Loucy (cell line): ENCODE measurements around the gene TBC1D22A.

ENCODE experiments used
- H2AFZ ChIP-seq: fragments of 200-600 bp; sonication (generic); 2 replicates; pipeline ENCODE4 v1.6.0; 2016; ENCODE audit warnings: antibody characterized with exemption, mild to moderate bottlenecking, low read length, moderate library complexity
- H3F3A ChIP-seq: fragments of 200-600 bp; 2 replicates; pipeline ENCODE4 v1.6.0; 2016; ENCODE audit warnings: antibody characterized with exemption, low read depth, mild to moderate bottlenecking
- H3K27me3 ChIP-seq: fragments of 200-600 bp; sonication (generic); 2 replicates; pipeline ENCODE4 v1.6.1; 2014; ENCODE audit warnings: low read length, mild to moderate bottlenecking; ENCODE audit not compliant: insufficient read depth, poor library complexity, severe bottlenecking
- H3K36me3 ChIP-seq: fragments of 200-600 bp; sonication (generic); 2 replicates; pipeline ENCODE4 v1.6.1; 2016; ENCODE audit warnings: low read length; ENCODE audit not compliant: insufficient read depth
- H3K4me1 ChIP-seq: fragments of 200-600 bp; sonication (generic); 2 replicates; pipeline ENCODE4 v1.5.1; 2014; ENCODE audit warnings: low read length, mild to moderate bottlenecking; ENCODE audit not compliant: insufficient read depth, poor library complexity, severe bottlenecking
- H3K4me2 ChIP-seq: fragments of 200-600 bp; sonication (generic); 2 replicates; pipeline ENCODE4 v1.6.0; 2014; ENCODE audit warnings: antibody characterized with exemption, low read length, low read depth, mild to moderate bottlenecking; ENCODE audit not compliant: poor library complexity, severe bottlenecking
- H3K4me3 ChIP-seq: fragments of 200-600 bp; sonication (generic); 2 replicates; pipeline ENCODE4 v1.5.1; 2014; ENCODE audit warnings: low read length, mild to moderate bottlenecking, mixed read lengths; ENCODE audit not compliant: poor library complexity, severe bottlenecking
- H3K79me2 ChIP-seq: fragments of 200-600 bp; sonication (generic); 2 replicates; pipeline ENCODE4 v1.6.1; 2014; ENCODE audit warnings: low read length; ENCODE audit not compliant: insufficient read depth
- H3K9ac ChIP-seq: fragments of 200-600 bp; sonication (generic); 2 replicates; pipeline ENCODE4 v1.6.0; 2014; ENCODE audit warnings: mild to moderate bottlenecking, low read depth, low read length, moderate library complexity; ENCODE audit not compliant: poor library complexity, severe bottlenecking
- H3K9me2 ChIP-seq: fragments of 200-600 bp; sonication (generic); replicated peaks from 2 replicates; pipeline ENCODE4 v1.6.1; 2016; ENCODE audit warnings: low read depth, low read length, mixed read lengths
- H3K9me3 ChIP-seq: fragments of 200-600 bp; sonication (generic); 2 replicates; pipeline ENCODE4 v1.6.1; 2014; ENCODE audit warnings: mild to moderate bottlenecking, antibody characterized with exemption, low read length, low read depth; ENCODE audit not compliant: insufficient read depth
- H4K20me1 ChIP-seq: fragments of 200-600 bp; sonication (generic); 2 replicates; pipeline ENCODE4 v1.6.0; 2014; ENCODE audit warnings: antibody characterized with exemption, low read length, mild to moderate bottlenecking; ENCODE audit not compliant: insufficient read depth, poor library complexity, severe bottlenecking
- CTCF ChIP-seq: fragments of 200-600 bp; sonication (generic); conservative IDR thresholded peaks from 2 replicates; pipeline ENCODE4 v1.5.1; 2014; ENCODE audit warnings: mild to moderate bottlenecking, antibody characterized with exemption, low read length
- EZH2phosphoT487 ChIP-seq: fragments of 200-600 bp; IDR thresholded peaks from 2 replicates; pipeline ENCODE4 v1.6.1; 2018; ENCODE audit warnings: antibody characterized with exemption, mild to moderate bottlenecking, moderate library complexity, borderline replicate concordance

TBC1D22A gene

GRCh38 chr22:46845296-46846149 is 83.1 kb downstream of the TBC1D22A start:
- Histone ChIP-seq H3K9me2 (no peaks in the 10 kb centered on the region), H3K4me3 (no peak overlapping the region), H3K4me1 (no peaks in the 10 kb centered on the region), H3K4me2 (no peak overlapping the region), H3F3A (no peaks in the 10 kb centered on the region), H3K9me3 (no peaks in the 10 kb centered on the region), H4K20me1 (no peaks in the 10 kb centered on the region), H3K36me3 (peaks cover 9% of the 10 kb centered on the region; the same call in 1 of the 2 replicates), H3K79me2 (peaks cover 5% of the 10 kb centered on the region; the same call in 1 of the 2 replicates), H3K9ac (no peak overlapping the region), H2AFZ (no peak overlapping the region), H3K27me3 (no peaks in the 10 kb centered on the region)
- TF ChIP-seq EZH2phosphoT487: no peak
- peak; percentile 31 for TF ChIP-seq CTCF

- Histone ChIP-seq H3K79me2 (peaks cover 5% of the 10 kb centered on the region; the same call in 1 of the 2 replicates), H3K27me3 (no peaks in the 10 kb centered on the region), H4K20me1 (no peaks in the 10 kb centered on the region), H3K4me2 (no peak overlapping the region), H3K9me2 (no peaks in the 10 kb centered on the region), H3K4me1 (no peaks in the 10 kb centered on the region), H3K9ac (no peak overlapping the region), H2AFZ (no peak overlapping the region), H3K36me3 (peaks cover 16% of the 10 kb centered on the region; the same call in 1 of the 2 replicates), H3K9me3 (no peaks in the 10 kb centered on the region), H3F3A (no peaks in the 10 kb centered on the region), H3K4me3 (no peak overlapping the region)
- TF ChIP-seq CTCF (no peak), EZH2phosphoT487 (no peak)
Measured at GRCh38 chr22:46846150-46846831, 83.8 kb downstream of the TBC1D22A start.

GRCh38 chr22:46846832-46847355 is 84.4 kb downstream of the TBC1D22A start:
- Histone ChIP-seq H4K20me1 (no peaks in the 10 kb centered on the region), H3K4me2 (no peak overlapping the region), H3F3A (no peaks in the 10 kb centered on the region), H3K4me3 (no peak overlapping the region), H3K9me3 (no peaks in the 10 kb centered on the region), H2AFZ (no peak overlapping the region), H3K27me3 (no peaks in the 10 kb centered on the region), H3K36me3 (peaks cover 17% of the 10 kb centered on the region; the same call in 1 of the 2 replicates), H3K79me2 (peaks cover 5% of the 10 kb centered on the region; the same call in 1 of the 2 replicates), H3K9ac (no peak overlapping the region), H3K4me1 (no peaks in the 10 kb centered on the region), H3K9me2 (no peaks in the 10 kb centered on the region)
- TF ChIP-seq EZH2phosphoT487: no peak
- TF ChIP-seq CTCF: no peak
